HepG2 (cell line): ENCODE measurements around the gene PTPN20. TPM values are rescaled to one million over a fixed set of nuclear protein-coding genes. Genes with fewer than 3 reads are reported as not detected.

Experiments used
- ATAC-seq: fragments of 200-7000 bp; cut with Tn5 transposase; 3 replicates; pipeline ENCODE4 v1.9.1; 2020; ENCODE audit warnings: mild to moderate bottlenecking, moderate library complexity
- BruUV-seq: library from RNA; stranded (reverse); fragments of 400-500 nt; replicated peaks from 2 replicates; lab custom pipeline; 2021; lab: Mats Ljungman, UMichigan
- CTCF ChIA-PET: fragments of 300-600 bp; formaldehyde crosslinking; extraction: SDS; loops from one replicate; lab custom pipeline; 2021; ENCODE audit warnings: low total read pairs, inconsistent platforms, low intra/inter-chr PET ratio; lab: Yijun Ruan, JAX
- POLR2A ChIA-PET: fragments of 350-600 bp; sonication (Branson Sonifier 250); formaldehyde crosslinking; loops from one replicate; lab custom pipeline; 2020; ENCODE audit warnings: antibody characterized with exemption, inconsistent platforms; lab: Yijun Ruan, JAX
- DNase-seq: peaks from one replicate; pipeline ENCODE4 v3.0.0-alpha.2; 2015; ENCODE audit warnings: low spot score
- FAIRE-seq: peaks from 3 replicates; lab custom pipeline; 2011; peaks lifted over from hg19 to GRCh38; lab: Jason Lieb, UNC
- H2AFZ ChIP-seq: one replicate; pipeline ENCODE4 v1.6.1; 2011; ENCODE audit warnings: low read length, inconsistent platforms
- H3K27ac ChIP-seq: fragments of 300-600 bp; 3 replicates; pipeline ENCODE4 v1.8.0; 2011; ENCODE audit warnings: mixed run types, mild to moderate bottlenecking, mixed read lengths, low read length, inconsistent platforms; ENCODE audit not compliant: insufficient read depth; ENCODE audit errors: extremely low read length
- H3K27me3 ChIP-seq, 2 experiments: fragments of 200-600 bp in 1 of 2; 2 replicates in 1 of 2; 3 replicates in 1 of 2; pipeline versions ENCODE4 v1.6.0 to v1.8.0; 2011; ENCODE audit warnings: low read length in 2 of 2, mild to moderate bottlenecking in 2 of 2, moderate library complexity in 2 of 2, inconsistent platforms in 1 of 2; ENCODE audit not compliant: insufficient read depth in 2 of 2, control insufficient read depth in 1 of 2
- H3K36me3 ChIP-seq, 2 experiments: fragments of 200-600 bp in 1 of 2; replicated peaks in 1 of 2; 2 replicates in 1 of 2; 3 replicates in 1 of 2; pipeline versions ENCODE4 v1.5.1 to v1.8.0; 2011; ENCODE audit warnings: low read length in 2 of 2, inconsistent platforms in 1 of 2; ENCODE audit not compliant: insufficient read depth in 2 of 2, control insufficient read depth in 1 of 2
- H3K4me1 ChIP-seq: 2 replicates; pipeline ENCODE4 v1.5.1; 2012; ENCODE audit warnings: low read length, inconsistent platforms; ENCODE audit not compliant: insufficient read depth
- H3K4me2 ChIP-seq: 2 replicates; pipeline ENCODE4 v1.6.0; 2011; ENCODE audit warnings: low read depth, low read length, inconsistent platforms
- H3K4me3 ChIP-seq, 3 experiments: fragments of 200-600 bp in 1 of 3; sonication (generic), shearing (Covaris generic) in 1 of 3; replicated peaks in 1 of 3; 2 replicates each; pipeline ENCODE4 v1.5.1; 2011 to 2016; ENCODE audit warnings: low read length in 3 of 3, inconsistent platforms in 2 of 3, low read depth in 2 of 3, mild to moderate bottlenecking in 2 of 3, control low read depth in 1 of 3, mixed read lengths in 1 of 3; ENCODE audit not compliant: insufficient read depth in 1 of 3
- H3K79me2 ChIP-seq: one replicate; pipeline ENCODE4 v1.6.1; 2011; ENCODE audit warnings: low read length, inconsistent platforms; ENCODE audit not compliant: insufficient read depth
- H3K9ac ChIP-seq: 2 replicates; pipeline ENCODE4 v1.6.0; 2011; ENCODE audit warnings: mild to moderate bottlenecking, low read depth, low read length, inconsistent platforms; ENCODE audit not compliant: insufficient read depth
- H3K9me3 ChIP-seq: 2 replicates; pipeline ENCODE4 v1.5.1; 2012; ENCODE audit warnings: mild to moderate bottlenecking, low read length
- H4K20me1 ChIP-seq: 2 replicates; pipeline ENCODE4 v1.6.0; 2011; ENCODE audit warnings: inconsistent platforms, mild to moderate bottlenecking, low read length, moderate library complexity; ENCODE audit not compliant: insufficient read depth
- ARNT2 ChIP-seq: sonication (generic); formaldehyde crosslinking; IDR thresholded peaks from 2 replicates; pipeline ENCODE4 v1.8.0; 2022; ENCODE audit warnings: mild to moderate bottlenecking, low read depth, missing genetic modification reagents, moderate library complexity
- HCFC1 ChIP-seq: fragments of 150-350 bp; IDR thresholded peaks from 2 replicates; pipeline ENCODE4 v1.6.1; 2014; ENCODE audit warnings: low read depth, low read length
- MYC ChIP-seq: sonication (generic); formaldehyde crosslinking; IDR thresholded peaks from 2 replicates; pipeline ENCODE4 v1.9.0; 2021; ENCODE audit warnings: missing genetic modification reagents, borderline replicate concordance
- ZFP36L1 ChIP-seq: sonication (generic); formaldehyde crosslinking; IDR thresholded peaks from 2 replicates; pipeline ENCODE4 v1.8.0; 2022; ENCODE audit warnings: mild to moderate bottlenecking, missing genetic modification reagents, moderate library complexity
- ZNF615 ChIP-seq: sonication (generic); formaldehyde crosslinking; IDR thresholded peaks from 2 replicates; pipeline ENCODE4 v1.5.0; 2020; ENCODE audit warnings: mild to moderate bottlenecking, missing genetic modification reagents, borderline replicate concordance
- WGBS: methylation state at CpG from one replicate; pipeline ENCODE4 v1.1.6; 2017; ENCODE audit warnings: low lambda C conversion rate; 5-methylcytosine and 5-hydroxymethylcytosine counted together
- in situ Hi-C: cut with HindIII; loops from 2 replicates; pipeline ENCODE4 v1.10.0; 2017; ENCODE audit warnings: low pct_unique_long_range_greater_than_20kb; ENCODE audit not compliant: extremely low pct_ligation_motif_present
- intact Hi-C: fragments of 100-400 bp; cut with micrococcal nuclease; formaldehyde crosslinking; loops from one replicate; pipeline ENCODE4 v1.10.0; 2022; ENCODE audit not compliant: unreplicated experiment
- polyA plus RNA-seq, 8 experiments: library from polyadenylated mRNA; depleted of rRNA in 3 of 8; stranded (reverse) in 7 of 8; unstranded in 1 of 8; fragments of >200 nt; fragmentation: Illumina TruSeq in 4 of 8; extraction: Trizol in 4 of 8; gene quantifications; 2 replicates each; pipeline versions ENCODE4 v1.2.1 to v1.2.3, GENCODE V29; 2011 to 2016; ENCODE audit warnings: low read depth in 4 of 8, missing spikeins in 1 of 8, mixed read lengths in 1 of 8; ENCODE audit not compliant: insufficient read depth in 1 of 8
- total RNA-seq, 5 experiments: library from RNA; depleted of rRNA; stranded (reverse); fragments of >200 nt; fragmentation: Illumina TruSeq; extraction: Trizol; gene quantifications; 2 replicates each; pipeline ENCODE4 v1.2.3, GENCODE V29; 2016; ENCODE audit warnings: low read depth in 1 of 5
- TF ChIP-seq, protein P1 (sequence below): sonication (generic); formaldehyde crosslinking; IDR thresholded peaks from 2 replicates; pipeline ENCODE4 v1.4.0; 2020; ENCODE audit warnings: mild to moderate bottlenecking, missing genetic modification reagents
- TF ChIP-seq, protein P2 (sequence below): sonication (generic); formaldehyde crosslinking; IDR thresholded peaks from 2 replicates; pipeline ENCODE4 v1.8.1; 2023; ENCODE audit warnings: mild to moderate bottlenecking, moderate library complexity, missing genetic modification reagents

PTPN20 gene
- total and polyA plus RNA-seq, 2 of the 13 experiments (the other 11 are each of a cell fraction or from before 2014, with no cell fraction given) = not detected

DNA sequence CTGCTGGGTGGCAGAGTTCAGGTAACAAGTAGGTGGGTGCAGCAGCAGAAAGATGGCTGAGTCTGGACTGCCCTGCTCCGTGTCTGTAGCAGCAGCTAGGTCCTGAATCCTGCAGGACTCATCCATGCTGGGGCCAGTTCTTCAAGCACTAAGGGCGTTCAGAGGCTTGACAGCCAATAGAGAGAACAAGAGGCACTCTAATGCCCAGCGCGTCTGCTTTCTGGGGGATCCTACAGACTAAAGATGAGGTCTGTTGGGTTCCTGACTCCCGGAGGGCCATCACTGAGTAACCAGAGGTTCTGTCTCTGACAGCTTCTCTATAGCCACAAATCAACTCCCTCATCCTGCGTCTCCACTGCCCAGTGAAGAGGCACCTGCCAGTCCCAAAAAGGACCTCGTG is 125.5 kb downstream of the PTPN20 start:
- Histone ChIP-seq H3K4me3 (no peak overlapping the region), H2AFZ (no peak overlapping the region), H3K4me1 (no peaks in the 10 kb centered on the region), H3K9ac (no peak overlapping the region), H3K79me2 (no peaks in the 10 kb centered on the region), H4K20me1 (no peaks in the 10 kb centered on the region), H3K27me3 (peaks cover 4 to 17% of the 10 kb centered on the region in 2 experiments; a peak in 3 of 5 replicates), H3K4me2 (no peak overlapping the region), H3K36me3 (no peaks in the 10 kb centered on the region), H3K27ac (no peak overlapping the region), H3K9me3 (no peaks in the 10 kb centered on the region)
- in situ Hi-C loops (no loop called here), intact Hi-C loops (no loop called here)
- no peak for ATAC-seq
- ChIA-PET CTCF (no interaction called here), POLR2A (no interaction called here)
- 15% methylated on average over 6 of the region's 7 CpGs for WGBS
- no peak for DNase-seq
- no TSS peak for BruUV-seq
- FAIRE-seq = no peak
- TF ChIP-seq ARNT2 (CRISPR knock-in tag) = no peak
- no peak for TF ChIP-seq MYC (CRISPR knock-in tag)
- TF ChIP-seq ZNF615 = no peak
- no peak for TF ChIP-seq HCFC1
- TF ChIP-seq, protein P1, sequence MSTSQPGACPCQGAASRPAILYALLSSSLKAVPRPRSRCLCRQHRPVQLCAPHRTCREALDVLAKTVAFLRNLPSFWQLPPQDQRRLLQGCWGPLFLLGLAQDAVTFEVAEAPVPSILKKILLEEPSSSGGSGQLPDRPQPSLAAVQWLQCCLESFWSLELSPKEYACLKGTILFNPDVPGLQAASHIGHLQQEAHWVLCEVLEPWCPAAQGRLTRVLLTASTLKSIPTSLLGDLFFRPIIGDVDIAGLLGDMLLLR (CRISPR knock-in tag) = no peak
- TF ChIP-seq, protein P2, sequence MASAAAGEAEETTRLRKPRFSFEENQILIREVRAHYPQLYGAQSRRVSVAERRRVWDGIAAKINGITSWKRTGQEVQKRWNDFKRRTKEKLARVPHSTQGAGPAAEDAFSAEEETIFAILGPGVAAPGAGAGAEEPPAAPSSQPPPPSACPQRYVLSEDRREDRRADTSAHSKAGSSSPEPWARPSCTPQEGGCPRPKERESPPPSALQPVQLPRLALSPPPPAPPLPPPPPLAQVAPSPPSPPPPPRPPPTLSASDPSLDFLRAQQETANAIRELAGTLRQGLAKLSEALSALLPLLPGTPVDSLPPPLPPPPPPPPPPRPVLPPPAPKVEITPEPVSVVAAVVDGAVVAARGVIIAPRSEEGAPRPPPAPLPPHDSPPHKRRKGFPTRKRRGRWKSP (CRISPR knock-in tag) = no peak
- TF ChIP-seq ZFP36L1 = no peak
